ENCODE measurements around the gene SPPL3. TPM values are rescaled to one million over a fixed set of nuclear protein-coding genes. Genes with fewer than 3 reads are reported as not detected.

SPPL3 gene
- total RNA-seq, 1 experiment from 2014 or later, result 51.1 TPM

DNA sequence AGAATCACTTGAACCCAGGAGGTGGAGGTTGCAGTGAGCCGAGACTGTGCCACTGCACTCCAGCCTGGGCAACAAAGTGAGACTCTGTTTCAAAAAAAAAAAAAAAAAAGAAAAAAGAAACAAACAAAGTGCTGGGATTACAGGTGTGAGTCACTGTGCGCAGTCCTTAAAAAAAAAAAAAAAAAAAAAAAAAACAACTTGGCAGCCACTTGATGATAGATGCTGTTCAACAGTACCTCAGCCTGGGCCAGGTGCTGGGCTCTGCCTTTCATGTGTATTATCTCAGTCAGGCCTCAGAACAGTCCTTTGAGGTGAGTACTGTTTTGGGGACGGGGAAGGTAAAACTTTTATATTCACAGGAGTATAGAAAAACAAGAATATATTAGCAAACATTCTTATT, 169.0 kb downstream of the SPPL3 start:
- Histone ChIP-seq H3K4me1 (ENCODE audit: control insufficient read depth, insufficient read depth, low read length) (no peaks in the 10 kb centered on the region), H3K9me3 (ENCODE audit: control insufficient read depth, insufficient read depth, low read depth, low read length) (no peaks in the 10 kb centered on the region), H3K27me3 (ENCODE audit: control insufficient read depth, insufficient read depth, low read length) (no peaks in the 10 kb centered on the region), H3K36me3 (ENCODE audit: control insufficient read depth, insufficient read depth, low read length) (no peaks in the 10 kb centered on the region), H3K4me3 (ENCODE audit: low read depth in 2 of 2, low read length in 2 of 2) (no peak overlapping the region), H3K27ac (ENCODE audit: low read length) (no peak overlapping the region)
- intact Hi-C loops (cut with micrococcal nuclease; ENCODE audit: unreplicated experiment) (no loop called here), in situ Hi-C loops (cut with HindIII; ENCODE audit: low pct_unique_long_range_greater_than_20kb, low sequenced_read_pairs) (no loop called here)
- POLR2A ChIA-PET, result no interaction called here
- ATAC-seq (no peak), DNase-seq (ENCODE audit: low read depth, low spot score) (no peak)
- CTCF ChIA-PET, result interaction anchor here (0.7 kb wide), 1 partner anchor 153 kb away, joined by 3 read pairs; no protein-coding TSS in a partner anchor
- TF ChIP-seq SIN3A (IDR thresholded peaks at IDR 0.05; ENCODE audit: borderline replicate concordance, insufficient read depth, low read depth, low read length), result no peak
- no peak for TF ChIP-seq TCF7L2 (IDR thresholded peaks at IDR 0.05; ENCODE audit: low read depth, low read length)
- TF ChIP-seq POLR2AphosphoS5 (IDR thresholded peaks at IDR 0.05; ENCODE audit: low read depth, low read length), result no peak
- TF ChIP-seq, protein P1, sequence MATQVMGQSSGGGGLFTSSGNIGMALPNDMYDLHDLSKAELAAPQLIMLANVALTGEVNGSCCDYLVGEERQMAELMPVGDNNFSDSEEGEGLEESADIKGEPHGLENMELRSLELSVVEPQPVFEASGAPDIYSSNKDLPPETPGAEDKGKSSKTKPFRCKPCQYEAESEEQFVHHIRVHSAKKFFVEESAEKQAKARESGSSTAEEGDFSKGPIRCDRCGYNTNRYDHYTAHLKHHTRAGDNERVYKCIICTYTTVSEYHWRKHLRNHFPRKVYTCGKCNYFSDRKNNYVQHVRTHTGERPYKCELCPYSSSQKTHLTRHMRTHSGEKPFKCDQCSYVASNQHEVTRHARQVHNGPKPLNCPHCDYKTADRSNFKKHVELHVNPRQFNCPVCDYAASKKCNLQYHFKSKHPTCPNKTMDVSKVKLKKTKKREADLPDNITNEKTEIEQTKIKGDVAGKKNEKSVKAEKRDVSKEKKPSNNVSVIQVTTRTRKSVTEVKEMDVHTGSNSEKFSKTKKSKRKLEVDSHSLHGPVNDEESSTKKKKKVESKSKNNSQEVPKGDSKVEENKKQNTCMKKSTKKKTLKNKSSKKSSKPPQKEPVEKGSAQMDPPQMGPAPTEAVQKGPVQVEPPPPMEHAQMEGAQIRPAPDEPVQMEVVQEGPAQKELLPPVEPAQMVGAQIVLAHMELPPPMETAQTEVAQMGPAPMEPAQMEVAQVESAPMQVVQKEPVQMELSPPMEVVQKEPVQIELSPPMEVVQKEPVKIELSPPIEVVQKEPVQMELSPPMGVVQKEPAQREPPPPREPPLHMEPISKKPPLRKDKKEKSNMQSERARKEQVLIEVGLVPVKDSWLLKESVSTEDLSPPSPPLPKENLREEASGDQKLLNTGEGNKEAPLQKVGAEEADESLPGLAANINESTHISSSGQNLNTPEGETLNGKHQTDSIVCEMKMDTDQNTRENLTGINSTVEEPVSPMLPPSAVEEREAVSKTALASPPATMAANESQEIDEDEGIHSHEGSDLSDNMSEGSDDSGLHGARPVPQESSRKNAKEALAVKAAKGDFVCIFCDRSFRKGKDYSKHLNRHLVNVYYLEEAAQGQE (IDR thresholded peaks at IDR 0.05; ENCODE audit: insufficient read depth in 1 of 2, low read depth in 2 of 2, low read length in 1 of 2), result no peak
- TF ChIP-seq, protein P2, sequence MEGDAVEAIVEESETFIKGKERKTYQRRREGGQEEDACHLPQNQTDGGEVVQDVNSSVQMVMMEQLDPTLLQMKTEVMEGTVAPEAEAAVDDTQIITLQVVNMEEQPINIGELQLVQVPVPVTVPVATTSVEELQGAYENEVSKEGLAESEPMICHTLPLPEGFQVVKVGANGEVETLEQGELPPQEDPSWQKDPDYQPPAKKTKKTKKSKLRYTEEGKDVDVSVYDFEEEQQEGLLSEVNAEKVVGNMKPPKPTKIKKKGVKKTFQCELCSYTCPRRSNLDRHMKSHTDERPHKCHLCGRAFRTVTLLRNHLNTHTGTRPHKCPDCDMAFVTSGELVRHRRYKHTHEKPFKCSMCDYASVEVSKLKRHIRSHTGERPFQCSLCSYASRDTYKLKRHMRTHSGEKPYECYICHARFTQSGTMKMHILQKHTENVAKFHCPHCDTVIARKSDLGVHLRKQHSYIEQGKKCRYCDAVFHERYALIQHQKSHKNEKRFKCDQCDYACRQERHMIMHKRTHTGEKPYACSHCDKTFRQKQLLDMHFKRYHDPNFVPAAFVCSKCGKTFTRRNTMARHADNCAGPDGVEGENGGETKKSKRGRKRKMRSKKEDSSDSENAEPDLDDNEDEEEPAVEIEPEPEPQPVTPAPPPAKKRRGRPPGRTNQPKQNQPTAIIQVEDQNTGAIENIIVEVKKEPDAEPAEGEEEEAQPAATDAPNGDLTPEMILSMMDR (IDR thresholded peaks at IDR 0.05), result no peak
- no TSS peak for BruUV-seq (replicated peaks)

DNA sequence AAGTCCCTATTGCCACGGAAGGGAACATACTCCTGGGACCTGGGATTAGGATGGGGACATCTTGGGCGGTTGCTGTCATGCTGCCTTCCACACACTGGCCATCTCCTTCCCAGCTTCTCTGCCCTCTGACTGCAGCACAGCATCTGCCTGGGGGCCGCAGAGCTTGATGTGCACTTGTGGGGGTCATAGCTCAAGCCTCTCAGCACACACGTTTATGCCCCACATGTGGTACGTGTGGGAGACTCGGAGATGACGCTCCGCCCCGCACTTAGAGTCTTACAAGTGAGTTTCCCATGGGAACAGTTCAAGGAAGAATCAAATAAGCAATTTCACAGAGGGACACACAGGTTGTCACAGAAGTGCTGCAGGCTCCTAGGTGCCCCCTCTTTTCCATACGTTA, 169.9 kb downstream of the SPPL3 start:
- no peak for ATAC-seq
- H3K27ac ChIP-seq (ENCODE audit: low read length), result no peak overlapping the region
- no peaks in the 10 kb centered on the region for H3K27me3 ChIP-seq (ENCODE audit: control insufficient read depth, insufficient read depth, low read length)
- intact Hi-C loops (cut with micrococcal nuclease; ENCODE audit: unreplicated experiment), result no loop called here
- BruUV-seq (replicated peaks), result no TSS peak
- no peak overlapping the region for H3K4me3 ChIP-seq (ENCODE audit: low read depth in 2 of 2, low read length in 2 of 2)
- ChIA-PET CTCF (no interaction called here), POLR2A (interaction anchor here (0.6 kb wide), 1 partner anchor 106 kb away, joined by 5 read pairs; no protein-coding TSS in a partner anchor)
- in situ Hi-C loops (cut with HindIII; ENCODE audit: low pct_unique_long_range_greater_than_20kb, low sequenced_read_pairs), result no loop called here
- H3K4me1 ChIP-seq (ENCODE audit: control insufficient read depth, insufficient read depth, low read length), result no peaks in the 10 kb centered on the region
- H3K36me3 ChIP-seq (ENCODE audit: control insufficient read depth, insufficient read depth, low read length), result no peaks in the 10 kb centered on the region
- no peaks in the 10 kb centered on the region for H3K9me3 ChIP-seq (ENCODE audit: control insufficient read depth, insufficient read depth, low read depth, low read length)
- no peak for DNase-seq (ENCODE audit: low read depth, low spot score)
- TF ChIP-seq TCF7L2 (IDR thresholded peaks at IDR 0.05; ENCODE audit: low read depth, low read length) (no peak), SIN3A (IDR thresholded peaks at IDR 0.05; ENCODE audit: borderline replicate concordance, insufficient read depth, low read depth, low read length) (no peak), POLR2AphosphoS5 (IDR thresholded peaks at IDR 0.05; ENCODE audit: low read depth, low read length) (no peak)
- TF ChIP-seq, protein P1 (IDR thresholded peaks at IDR 0.05; ENCODE audit: insufficient read depth in 1 of 2, low read depth in 2 of 2, low read length in 1 of 2), result no peak
- TF ChIP-seq, protein P2 (IDR thresholded peaks at IDR 0.05), result no peak
